HFF-Myc (cell line): ENCODE results near the gene SALL3.

ENCODE experiments used
- DNase-seq: peaks from one replicate; pipeline ENCODE4 v3.0.0-alpha.2; 2011; ENCODE audit warnings: low read depth; ENCODE audit errors: extremely low read depth
- H3K4me3 ChIP-seq: replicated peaks from 2 replicates; pipeline ENCODE4 v1.5.1; 2011; ENCODE audit warnings: low read depth, mild to moderate bottlenecking, control low read depth, low read length
- TF ChIP-seq, protein P1 (sequence below): IDR thresholded peaks from 2 replicates; pipeline ENCODE4 v1.5.1; 2012; ENCODE audit warnings: mild to moderate bottlenecking, low read depth, low read length, control low read depth; ENCODE audit errors: missing control alignments

The SALL3 gene

DNA sequence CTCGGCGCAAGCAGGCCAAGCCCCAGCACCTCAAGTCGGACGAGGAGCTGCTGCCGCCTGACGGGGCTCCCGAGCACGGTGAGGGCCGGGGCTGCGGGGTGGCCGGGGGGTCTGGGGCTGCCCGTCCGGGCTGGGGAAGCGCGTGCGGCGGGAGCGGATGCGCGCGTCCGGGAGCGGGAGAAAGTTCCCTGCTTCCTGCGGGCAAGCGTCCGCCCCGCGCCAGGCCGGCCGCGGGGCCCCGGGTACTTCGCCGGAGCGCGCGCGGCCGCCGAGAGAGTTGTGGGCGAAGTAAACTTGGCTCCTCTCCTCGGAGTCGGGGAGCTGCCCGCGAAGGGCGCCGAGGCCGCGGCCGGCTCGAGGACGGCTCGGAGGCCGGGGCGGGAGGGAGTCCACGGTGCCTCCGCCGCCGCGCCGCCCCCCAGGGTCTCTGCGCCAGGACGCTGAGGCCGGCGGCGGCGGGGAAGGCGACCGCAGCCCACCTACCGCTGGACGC is 707 bp downstream of the SALL3 start:
- TF ChIP-seq, protein P1, sequence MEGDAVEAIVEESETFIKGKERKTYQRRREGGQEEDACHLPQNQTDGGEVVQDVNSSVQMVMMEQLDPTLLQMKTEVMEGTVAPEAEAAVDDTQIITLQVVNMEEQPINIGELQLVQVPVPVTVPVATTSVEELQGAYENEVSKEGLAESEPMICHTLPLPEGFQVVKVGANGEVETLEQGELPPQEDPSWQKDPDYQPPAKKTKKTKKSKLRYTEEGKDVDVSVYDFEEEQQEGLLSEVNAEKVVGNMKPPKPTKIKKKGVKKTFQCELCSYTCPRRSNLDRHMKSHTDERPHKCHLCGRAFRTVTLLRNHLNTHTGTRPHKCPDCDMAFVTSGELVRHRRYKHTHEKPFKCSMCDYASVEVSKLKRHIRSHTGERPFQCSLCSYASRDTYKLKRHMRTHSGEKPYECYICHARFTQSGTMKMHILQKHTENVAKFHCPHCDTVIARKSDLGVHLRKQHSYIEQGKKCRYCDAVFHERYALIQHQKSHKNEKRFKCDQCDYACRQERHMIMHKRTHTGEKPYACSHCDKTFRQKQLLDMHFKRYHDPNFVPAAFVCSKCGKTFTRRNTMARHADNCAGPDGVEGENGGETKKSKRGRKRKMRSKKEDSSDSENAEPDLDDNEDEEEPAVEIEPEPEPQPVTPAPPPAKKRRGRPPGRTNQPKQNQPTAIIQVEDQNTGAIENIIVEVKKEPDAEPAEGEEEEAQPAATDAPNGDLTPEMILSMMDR: no peak
- no peak overlapping the region for H3K4me3 ChIP-seq
- DNase-seq: no peak

- H3K4me3 ChIP-seq: no peak overlapping the region
- no peak for DNase-seq
- TF ChIP-seq, protein P1: no peak
Measured at GRCh38 chr18:78980777-78981380, 1.3 kb downstream of the SALL3 start.

DNA sequence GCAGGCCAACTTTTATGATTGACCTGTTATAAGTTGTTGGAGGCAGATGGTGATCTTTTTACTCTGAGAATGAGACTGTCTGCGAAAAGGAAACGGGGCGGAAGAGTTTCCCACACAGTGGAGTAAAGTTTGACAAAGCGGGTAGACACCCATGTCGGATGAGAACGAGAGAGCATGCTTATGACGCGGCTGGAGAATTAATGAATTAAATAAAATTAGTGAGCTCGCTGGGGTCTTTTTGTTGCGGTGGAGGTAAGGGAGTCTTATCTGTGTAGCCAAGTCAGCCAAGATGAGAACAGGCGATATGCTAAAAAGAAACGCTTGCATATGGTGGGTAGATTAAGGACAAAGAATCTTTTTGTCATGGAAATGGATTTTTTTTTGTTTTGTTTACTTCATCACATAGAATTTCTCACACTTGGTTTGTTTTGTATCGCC is 1.8 kb downstream of the SALL3 start:
- no peak for DNase-seq
- no peak overlapping the region for H3K4me3 ChIP-seq
- TF ChIP-seq, protein P1: no peak

DNA sequence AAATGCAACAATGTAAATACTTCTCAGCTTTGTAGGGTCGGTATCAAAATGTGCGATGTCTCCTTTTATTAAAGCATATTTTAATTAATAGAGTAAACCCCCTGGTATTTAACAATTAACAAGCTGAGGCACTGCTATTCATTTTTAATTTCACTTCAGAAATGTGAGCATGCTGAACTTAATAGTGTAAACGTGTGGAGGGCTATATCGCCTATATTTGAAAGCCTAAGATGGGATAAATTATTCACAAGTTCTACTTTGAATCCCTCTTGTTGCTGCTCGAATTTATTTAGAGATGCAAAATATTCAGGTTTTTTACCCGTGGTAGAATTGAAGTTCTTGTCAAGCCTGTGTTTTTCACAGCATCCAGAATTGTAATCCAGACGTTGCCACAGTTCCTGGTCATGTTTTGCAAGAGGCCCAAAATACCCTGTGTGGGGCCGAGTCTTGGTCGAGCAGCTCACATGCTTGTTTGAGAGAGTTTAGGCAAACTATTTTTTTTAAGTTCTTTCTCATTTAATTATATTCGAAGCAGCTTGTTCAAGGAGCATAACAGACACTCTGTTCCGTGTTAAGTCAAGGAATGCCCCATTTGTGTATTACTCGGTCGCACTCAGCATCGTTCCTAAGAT is 2.5 kb downstream of the SALL3 start:
- no peak for DNase-seq
- no peak overlapping the region for H3K4me3 ChIP-seq
- TF ChIP-seq, protein P1: no peak

GRCh38 chr18:78983512-78983911 is 3.9 kb downstream of the SALL3 start:
- H3K4me3 ChIP-seq: no peak overlapping the region
- DNase-seq: no peak
- TF ChIP-seq, protein P1: no peak

DNA sequence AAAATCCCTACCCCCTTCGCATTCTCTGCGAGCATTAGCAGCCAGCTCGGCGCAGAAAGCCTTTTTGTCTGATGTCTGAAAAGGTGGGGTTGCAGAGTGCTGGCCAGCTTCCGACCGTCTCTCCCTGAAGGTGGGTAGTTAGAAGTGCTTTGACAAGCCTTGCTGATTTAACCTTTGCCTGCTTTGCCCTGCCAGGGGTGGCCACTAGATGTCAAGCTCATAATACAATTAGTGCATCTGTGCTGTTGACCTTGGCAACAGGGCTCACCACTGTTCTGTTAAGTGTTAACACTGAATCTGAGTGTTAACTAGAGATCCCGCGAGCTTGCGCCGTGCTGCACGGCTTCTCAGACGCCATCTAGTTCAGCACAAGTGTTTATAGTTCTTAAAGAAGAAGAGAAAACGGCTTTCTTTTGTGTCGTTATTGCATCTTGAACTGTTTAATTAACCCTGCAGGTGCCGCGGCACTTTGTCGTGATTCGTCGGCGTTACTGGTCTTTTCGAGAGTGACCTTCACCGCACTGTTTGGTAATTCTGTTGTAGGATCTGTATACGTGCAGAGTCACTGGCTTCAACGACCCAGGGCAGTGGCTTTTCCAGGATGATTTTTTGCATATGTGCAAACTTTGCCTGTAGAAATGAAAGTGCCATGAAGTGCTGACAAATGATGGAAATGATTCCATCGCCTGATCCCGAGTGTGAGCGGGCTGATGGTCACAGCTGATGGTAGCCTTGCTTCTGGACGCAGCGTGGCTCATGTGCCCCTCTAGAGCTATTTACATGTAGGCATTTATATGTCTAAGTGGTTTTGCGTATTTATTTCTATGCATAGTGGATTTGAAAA is 5.5 kb downstream of the SALL3 start:
- TF ChIP-seq, protein P1: no peak
- no peak overlapping the region for H3K4me3 ChIP-seq
- no peak for DNase-seq
